Measurements from ENCODE around the gene TTC21A.

The TTC21A gene

GRCh38 chr3:39180546-39181346, 73.3 kb downstream of the TTC21A start:
- TF ChIP-seq, protein P1, sequence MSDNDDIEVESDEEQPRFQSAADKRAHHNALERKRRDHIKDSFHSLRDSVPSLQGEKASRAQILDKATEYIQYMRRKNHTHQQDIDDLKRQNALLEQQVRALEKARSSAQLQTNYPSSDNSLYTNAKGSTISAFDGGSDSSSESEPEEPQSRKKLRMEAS (IDR thresholded peaks at IDR 0.05; ENCODE audit: low read depth, low read length): no peak; the same call in 1 of the 2 replicates
- TF ChIP-seq CTCF (IDR thresholded peaks at IDR 0.05; ENCODE audit: low read depth, low read length): no peak
- TF ChIP-seq MYC (IDR thresholded peaks at IDR 0.05; ENCODE audit: low read depth, low read length): no peak
- no peak for TF ChIP-seq POLR2A (IDR thresholded peaks at IDR 0.05; ENCODE audit: extremely low read depth, insufficient read length)
- H3K4me3 ChIP-seq (ENCODE audit: low read depth, low read length): peak overlapping the region; percentile 40
- DNase-seq (ENCODE audit: low read depth): peak; percentile 83

DNA sequence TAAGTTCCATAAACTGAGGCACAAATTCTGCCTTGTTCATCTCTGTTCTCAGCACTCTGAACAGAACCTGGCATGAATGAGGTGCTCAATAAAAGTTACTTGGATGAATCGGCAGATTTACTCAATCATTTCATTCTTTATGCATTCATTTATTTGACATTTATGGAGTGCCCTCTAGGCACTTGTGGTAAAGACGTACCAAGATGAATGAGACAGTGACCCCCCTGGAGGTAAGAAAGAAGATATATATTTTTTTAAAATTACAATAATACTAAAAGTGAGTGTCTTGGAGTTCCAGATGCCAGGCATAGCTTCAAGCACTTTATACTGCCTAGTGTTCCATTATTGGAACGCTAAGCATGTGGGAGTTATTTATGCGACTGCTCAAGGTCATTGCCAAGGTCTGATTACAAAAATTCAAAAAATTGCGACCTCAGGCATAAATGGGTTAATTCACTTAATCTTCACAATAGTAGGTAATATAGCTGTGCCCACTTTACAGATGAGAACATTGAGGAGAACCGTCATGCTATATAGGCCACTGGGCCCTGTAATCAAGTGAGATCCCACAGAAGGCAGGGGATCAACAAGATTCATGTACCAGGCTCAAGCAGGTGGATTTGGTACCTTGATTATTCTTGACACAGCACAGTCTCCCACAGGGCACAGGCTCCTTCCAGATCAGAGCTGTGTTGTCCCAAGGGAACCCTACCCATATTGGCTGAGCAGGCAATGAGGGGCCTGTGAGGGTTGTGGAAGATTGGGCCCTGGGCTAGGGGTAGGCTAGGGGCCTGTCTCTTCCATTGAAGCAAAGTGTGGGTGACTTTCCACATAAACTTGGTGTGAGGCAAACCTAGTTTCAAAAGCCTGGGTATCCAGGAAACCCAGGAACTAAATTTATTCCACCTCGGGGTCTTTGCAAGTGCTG, 74.2 kb downstream of the TTC21A start:
- H3K4me3 ChIP-seq (ENCODE audit: low read depth, low read length): no peak overlapping the region
- TF ChIP-seq MYC (IDR thresholded peaks at IDR 0.05; ENCODE audit: low read depth, low read length) (no peak), POLR2A (IDR thresholded peaks at IDR 0.05; ENCODE audit: extremely low read depth, insufficient read length) (no peak)
- DNase-seq (ENCODE audit: low read depth): peak; percentile 18

GRCh38 chr3:39183211-39184080, 76.0 kb downstream of the TTC21A start:
- no peak overlapping the region for H3K4me3 ChIP-seq (ENCODE audit: low read depth, low read length)
- DNase-seq (ENCODE audit: low read depth): no peak
- TF ChIP-seq POLR2A (IDR thresholded peaks at IDR 0.05; ENCODE audit: extremely low read depth, insufficient read length): no peak
- TF ChIP-seq MYC (IDR thresholded peaks at IDR 0.05; ENCODE audit: low read depth, low read length): no peak
- TF ChIP-seq, protein P1 (IDR thresholded peaks at IDR 0.05; ENCODE audit: low read depth, low read length): no peak
- no peak for TF ChIP-seq CTCF (IDR thresholded peaks at IDR 0.05; ENCODE audit: low read depth, low read length)

GRCh38 chr3:39184081-39184967, 76.8 kb downstream of the TTC21A start:
- DNase-seq (ENCODE audit: low read depth): no peak
- H3K4me3 ChIP-seq (ENCODE audit: low read depth, low read length): no peak overlapping the region
- TF ChIP-seq MYC (IDR thresholded peaks at IDR 0.05; ENCODE audit: low read depth, low read length): no peak
- TF ChIP-seq CTCF (IDR thresholded peaks at IDR 0.05; ENCODE audit: low read depth, low read length): no peak
- TF ChIP-seq POLR2A (IDR thresholded peaks at IDR 0.05; ENCODE audit: extremely low read depth, insufficient read length): no peak
- TF ChIP-seq, protein P1 (IDR thresholded peaks at IDR 0.05; ENCODE audit: low read depth, low read length): no peak

GRCh38 chr3:39184968-39185285, 77.4 kb downstream of the TTC21A start:
- H3K4me3 ChIP-seq (ENCODE audit: low read depth, low read length): no peak overlapping the region
- DNase-seq (ENCODE audit: low read depth): no peak
- TF ChIP-seq POLR2A (IDR thresholded peaks at IDR 0.05; ENCODE audit: extremely low read depth, insufficient read length): no peak
- TF ChIP-seq CTCF (IDR thresholded peaks at IDR 0.05; ENCODE audit: low read depth, low read length): no peak
- TF ChIP-seq, protein P1 (IDR thresholded peaks at IDR 0.05; ENCODE audit: low read depth, low read length): no peak
- TF ChIP-seq MYC (IDR thresholded peaks at IDR 0.05; ENCODE audit: low read depth, low read length): no peak
